Tibial artery (tissue), 4 donors: Measurements from ENCODE around the gene ZNF652.
A peak's percentile ranks its signal among the peaks of the same experiment; 100 is the strongest.

Experiments
- DNase-seq, 2 donors: peaks; one replicate each; pipeline ENCODE4 v3.0.0-alpha.2; 2019
- H3K27ac ChIP-seq, 2 donors: fragments of 200-600 bp; sonication (generic) in 1 of 2; 1 replicate in 1 of 2; 2 replicates in 1 of 2; pipeline ENCODE4 v1.5.1; 2018 to 2019; ENCODE audit warnings: mild to moderate bottlenecking in 1 of 2
- H3K27me3 ChIP-seq, 2 donors: fragments of 200-600 bp; sonication (generic) in 1 of 2; one replicate each; pipeline versions ENCODE4 v1.5.1 to v1.6.0; 2016 to 2019
- H3K36me3 ChIP-seq, 3 donors: fragments of 200-600 bp; sonication (generic) in 2 of 3; one replicate each; pipeline ENCODE4 v1.5.1; 2016 to 2019; ENCODE audit warnings: mild to moderate bottlenecking in 2 of 3
- H3K4me1 ChIP-seq, 4 donors: fragments of 200-600 bp; sonication (generic) in 2 of 4; 1 replicate in 3 of 4; 2 replicates in 1 of 4; pipeline ENCODE4 v1.5.1; 2016 to 2019
- H3K4me3 ChIP-seq, 2 donors: fragments of 200-600 bp; sonication (generic) in 1 of 2; 1 replicate in 1 of 2; 2 replicates in 1 of 2; pipeline ENCODE4 v1.5.1; 2018 to 2019; ENCODE audit warnings: mild to moderate bottlenecking in 2 of 2
- H3K9me3 ChIP-seq, 3 donors: fragments of 200-600 bp; sonication (generic) in 1 of 3; one replicate each; pipeline ENCODE4 v1.5.1; 2016 to 2019
- CTCF ChIP-seq, 2 experiments: fragments of 200-600 bp in 1 of 2; fragments of 450-650 bp in 1 of 2; IDR thresholded peaks; one replicate each; pipeline ENCODE4 v1.5.1; 2017 to 2019; ENCODE audit warnings: antibody characterized with exemption in 2 of 2, mild to moderate bottlenecking in 1 of 2, moderate library complexity in 1 of 2
- intact Hi-C: fragments of 100-400 bp; cut with DNase I; formaldehyde crosslinking; loops from one replicate; pipeline ENCODE4 v1.15.0; 2023; ENCODE audit warnings: low total_unique reads

ZNF652 gene

GRCh38 chr17:49361129-49361901 lies 735 bp downstream of the ZNF652 start:
- no peaks in the 10 kb centered on the region for H3K36me3 ChIP-seq
- H3K27me3 ChIP-seq = no peaks in the 10 kb centered on the region
- intact Hi-C loops = no loop called here
- H3K4me3 ChIP-seq = peak overlapping the region; percentile 89
- H3K4me1 ChIP-seq = peaks cover 0 to 26% (median 11%) of the 10 kb centered on the region in 4 donors
- DNase-seq = peak in 1 of 2 donors; percentile 68
- no peak for TF ChIP-seq CTCF (IDR thresholded peaks at IDR 0.05)
- H3K27ac ChIP-seq = peak overlapping the region; percentile 83 to 92
- no peaks in the 10 kb centered on the region for H3K9me3 ChIP-seq

DNA sequence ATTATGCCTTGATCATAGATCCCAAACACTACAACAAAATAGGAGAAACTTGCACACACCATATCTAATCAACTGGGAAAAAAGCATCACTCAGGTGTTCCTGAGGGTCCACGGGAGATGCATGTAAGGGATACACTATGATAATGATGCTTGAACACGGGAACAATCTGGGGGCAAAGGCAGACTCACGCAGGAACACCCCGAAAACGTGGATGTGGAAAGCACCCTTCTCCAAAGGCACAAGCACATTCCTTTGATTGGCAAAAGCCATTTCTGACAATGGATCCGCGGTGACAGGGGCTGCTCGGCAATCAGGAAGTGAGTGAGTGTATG lies 1.3 kb downstream of the ZNF652 start:
- Histone ChIP-seq H3K36me3 (no peaks in the 10 kb centered on the region), H3K4me3 (peak overlapping the region; percentile 89), H3K9me3 (no peaks in the 10 kb centered on the region), H3K27ac (peak overlapping the region; percentile 83 to 92), H3K27me3 (no peaks in the 10 kb centered on the region), H3K4me1 (peaks cover 0 to 26% (median 11%) of the 10 kb centered on the region in 4 donors)
- no peak for DNase-seq
- TF ChIP-seq CTCF (IDR thresholded peaks at IDR 0.05) = no peak
- intact Hi-C loops = no loop called here

DNA sequence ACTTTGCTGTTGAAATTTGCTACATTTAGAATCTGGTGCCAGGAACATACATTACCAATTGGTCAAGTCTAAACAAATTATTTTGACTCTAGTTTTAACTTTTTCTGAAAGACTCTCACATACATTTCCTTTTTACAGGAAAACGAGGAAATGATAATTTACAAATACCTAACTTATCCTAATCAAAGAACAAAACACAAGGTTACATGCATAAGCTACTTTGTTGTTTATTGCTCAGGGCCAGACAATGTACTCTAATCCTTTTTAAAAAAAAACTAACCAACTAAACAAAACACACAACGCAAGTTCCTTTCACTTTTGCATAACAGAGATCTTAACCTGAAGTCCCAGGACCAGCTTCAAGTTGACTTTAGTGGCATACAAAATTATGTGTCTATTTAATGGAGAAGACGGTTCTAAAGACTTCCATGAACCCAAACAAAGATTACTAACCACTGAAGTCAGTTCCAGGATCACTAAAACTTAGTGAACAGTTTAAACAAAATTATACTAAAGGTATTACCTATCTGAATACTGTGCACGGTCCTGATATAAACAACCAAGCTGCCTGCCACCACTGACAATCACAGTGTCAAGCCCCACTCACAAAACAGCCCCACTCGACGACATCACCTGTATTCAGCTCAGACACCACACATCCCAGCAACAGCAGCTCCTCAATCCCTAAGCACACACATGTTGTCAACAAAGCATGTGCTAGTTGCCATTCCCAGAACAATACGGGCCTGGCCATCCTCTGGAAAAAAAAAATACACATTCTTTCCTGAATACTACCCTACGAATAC lies 1.9 kb downstream of the ZNF652 start:
- no peaks in the 10 kb centered on the region for H3K36me3 ChIP-seq
- intact Hi-C loops = no loop called here
- H3K4me1 ChIP-seq = peaks cover 0 to 26% (median 11%) of the 10 kb centered on the region in 4 donors
- DNase-seq = no peak
- peak overlapping the region; percentile 83 to 92 for H3K27ac ChIP-seq
- no peak for TF ChIP-seq CTCF (IDR thresholded peaks at IDR 0.05)
- H3K27me3 ChIP-seq = no peaks in the 10 kb centered on the region
- H3K4me3 ChIP-seq = peak overlapping the region; percentile 89
- H3K9me3 ChIP-seq = no peaks in the 10 kb centered on the region

GRCh38 chr17:49358641-49359247 lies 3.3 kb downstream of the ZNF652 start:
- intact Hi-C loops = no loop called here
- no peak for TF ChIP-seq CTCF (IDR thresholded peaks at IDR 0.05)
- DNase-seq = no peak

GRCh38 chr17:49357516-49357915 lies 4.5 kb downstream of the ZNF652 start:
- Histone ChIP-seq H3K4me1 (peaks cover 0 to 39% (median 16%) of the 10 kb centered on the region in 4 donors), H3K9me3 (no peaks in the 10 kb centered on the region), H3K36me3 (no peaks in the 10 kb centered on the region), H3K27me3 (no peaks in the 10 kb centered on the region), H3K4me3 (no peak overlapping the region), H3K27ac (no peak overlapping the region)
- intact Hi-C loops = no loop called here
- TF ChIP-seq CTCF (IDR thresholded peaks at IDR 0.05) = no peak
- no peak for DNase-seq

More at GRCh38 chr17:49358641-49359247, 3.3 kb downstream of the ZNF652 start:
- no peaks in the 10 kb centered on the region for H3K36me3 ChIP-seq
- no peaks in the 10 kb centered on the region for H3K27me3 ChIP-seq
- no peaks in the 10 kb centered on the region for H3K9me3 ChIP-seq
- H3K27ac ChIP-seq = no peak overlapping the region
- H3K4me1 ChIP-seq = peaks cover 0 to 29% (median 12%) of the 10 kb centered on the region in 4 donors
- no peak overlapping the region for H3K4me3 ChIP-seq
